Measurements from ENCODE around the gene ULBP2.
"Not testable (repeated sequence)": the region's sequence is repeated elsewhere in the genome, so short reads cannot be mapped to it uniquely, and the experiment has no call there.

GRCh38 chr6:149954328-149954983 lies 12.6 kb downstream of the ULBP2 start:
- not testable (repeated sequence) for TF ChIP-seq MAX (CRISPR knock-in tag; IDR thresholded peaks at IDR 0.05); CTCF (IDR thresholded peaks at IDR 0.05); E2F5 (CRISPR knock-in tag; IDR thresholded peaks at IDR 0.05); ESRRA (CRISPR knock-in tag; IDR thresholded peaks at IDR 0.05; ENCODE audit: borderline replicate concordance); ZNF263 (CRISPR knock-in tag; IDR thresholded peaks at IDR 0.05; ENCODE audit: low read depth); ZNF219 (CRISPR knock-in tag; IDR thresholded peaks at IDR 0.05; ENCODE audit: borderline replicate concordance); ZNF281 (CRISPR knock-in tag; IDR thresholded peaks at IDR 0.05); ZNF121 (CRISPR knock-in tag; IDR thresholded peaks at IDR 0.05); TEAD4 (CRISPR knock-in tag; IDR thresholded peaks at IDR 0.05); FOXP4 (CRISPR knock-in tag; IDR thresholded peaks at IDR 0.05); CBFB (CRISPR knock-in tag; IDR thresholded peaks at IDR 0.05; ENCODE audit: low read depth); ZBTB21 (CRISPR knock-in tag; IDR thresholded peaks at IDR 0.05; ENCODE audit: borderline replicate concordance); E2F1 (CRISPR knock-in tag; IDR thresholded peaks at IDR 0.05)

Measured in WTC11 (cell line).